ENCODE measurements around the gene METRN. TPM values are rescaled to one million over a fixed set of nuclear protein-coding genes. Genes with fewer than 3 reads are reported as not detected.
"Not testable (repeated sequence)": the region's sequence is repeated elsewhere in the genome, so short reads cannot be mapped to it uniquely, and the experiment has no call there.

Gene METRN
- total RNA-seq, 2 donors from 2014 or later: 36.6 to 71.9 TPM

DNA sequence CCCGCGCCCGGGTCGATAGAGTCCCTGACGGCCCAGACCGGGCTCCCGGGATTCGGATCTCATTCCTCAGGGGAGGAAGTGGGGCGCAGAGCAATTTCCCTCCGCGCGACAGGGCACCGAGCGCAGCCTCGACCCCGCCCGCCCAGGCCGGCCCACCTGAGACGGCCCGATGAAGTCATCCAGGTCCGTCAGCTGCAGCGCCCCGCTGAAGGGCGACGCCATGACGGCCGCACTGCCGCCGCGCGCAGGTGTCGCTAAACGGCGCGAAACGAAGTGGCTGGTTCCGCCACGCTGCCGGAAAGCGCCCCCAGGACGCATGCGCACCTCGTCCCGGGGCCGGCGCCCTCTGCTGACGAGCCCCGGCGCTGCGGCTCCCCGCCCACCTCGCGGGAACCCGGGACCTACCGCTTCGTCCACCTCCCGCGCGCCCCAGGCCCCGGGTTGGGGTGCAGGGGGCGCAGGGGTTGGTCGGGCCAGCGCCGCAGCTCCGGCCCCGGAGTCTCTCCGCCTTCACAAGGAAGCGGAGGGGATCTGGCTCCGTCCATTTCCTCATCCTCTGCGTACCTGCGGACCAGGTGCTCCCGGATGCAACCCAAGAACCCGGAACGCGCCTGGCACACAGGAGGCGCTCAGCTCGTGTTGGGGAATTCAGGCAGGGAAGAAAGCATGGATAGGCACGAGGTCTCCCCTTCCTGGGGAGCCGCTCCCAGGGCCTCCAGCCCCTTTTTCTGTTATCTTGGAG, 26.0 kb downstream of the METRN start, which contains the start of gene CIAO3:
Gene CIAO3 (minus strand): TSS at position 234 of the 742 bp plus-strand sequence. CDS start 12 bp downstream, at position 222.
- peaks cover 21% of the 10 kb centered on the region for H3K4me1 ChIP-seq
- no peaks in the 10 kb centered on the region for H3K9me3 ChIP-seq
- H3K27ac ChIP-seq: peak within 1 kb of the TSS; percentile 56 to 86 (median 74)
- WGBS, 2 donors: 0 to 1% methylated on average over 13 to 66 of the region's 79 CpGs
- peak; percentile 97 for ATAC-seq
- H3K36me3 ChIP-seq (replicated peaks in 1 of 2; ENCODE audit: insufficient read depth in 1 of 2, low read depth in 2 of 2): peaks cover 0 to 7% of the 10 kb centered on the region in 2 donors
- H3K4me3 ChIP-seq: peak within 1 kb of the TSS; percentile 85
- peak; percentile 49 to 82 (median 76) for TF ChIP-seq POLR2A (IDR thresholded peaks at IDR 0.05)
- TF ChIP-seq, protein P1, sequence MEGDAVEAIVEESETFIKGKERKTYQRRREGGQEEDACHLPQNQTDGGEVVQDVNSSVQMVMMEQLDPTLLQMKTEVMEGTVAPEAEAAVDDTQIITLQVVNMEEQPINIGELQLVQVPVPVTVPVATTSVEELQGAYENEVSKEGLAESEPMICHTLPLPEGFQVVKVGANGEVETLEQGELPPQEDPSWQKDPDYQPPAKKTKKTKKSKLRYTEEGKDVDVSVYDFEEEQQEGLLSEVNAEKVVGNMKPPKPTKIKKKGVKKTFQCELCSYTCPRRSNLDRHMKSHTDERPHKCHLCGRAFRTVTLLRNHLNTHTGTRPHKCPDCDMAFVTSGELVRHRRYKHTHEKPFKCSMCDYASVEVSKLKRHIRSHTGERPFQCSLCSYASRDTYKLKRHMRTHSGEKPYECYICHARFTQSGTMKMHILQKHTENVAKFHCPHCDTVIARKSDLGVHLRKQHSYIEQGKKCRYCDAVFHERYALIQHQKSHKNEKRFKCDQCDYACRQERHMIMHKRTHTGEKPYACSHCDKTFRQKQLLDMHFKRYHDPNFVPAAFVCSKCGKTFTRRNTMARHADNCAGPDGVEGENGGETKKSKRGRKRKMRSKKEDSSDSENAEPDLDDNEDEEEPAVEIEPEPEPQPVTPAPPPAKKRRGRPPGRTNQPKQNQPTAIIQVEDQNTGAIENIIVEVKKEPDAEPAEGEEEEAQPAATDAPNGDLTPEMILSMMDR (IDR thresholded peaks at IDR 0.05): peak; percentile 88 to 98 (median 91)
- DNase-seq: peak; percentile 91 to 93 (median 92)
- H3K27me3 ChIP-seq: no peaks in the 10 kb centered on the region
- intact Hi-C loops (cut with DNase I): no loop called here

DNA sequence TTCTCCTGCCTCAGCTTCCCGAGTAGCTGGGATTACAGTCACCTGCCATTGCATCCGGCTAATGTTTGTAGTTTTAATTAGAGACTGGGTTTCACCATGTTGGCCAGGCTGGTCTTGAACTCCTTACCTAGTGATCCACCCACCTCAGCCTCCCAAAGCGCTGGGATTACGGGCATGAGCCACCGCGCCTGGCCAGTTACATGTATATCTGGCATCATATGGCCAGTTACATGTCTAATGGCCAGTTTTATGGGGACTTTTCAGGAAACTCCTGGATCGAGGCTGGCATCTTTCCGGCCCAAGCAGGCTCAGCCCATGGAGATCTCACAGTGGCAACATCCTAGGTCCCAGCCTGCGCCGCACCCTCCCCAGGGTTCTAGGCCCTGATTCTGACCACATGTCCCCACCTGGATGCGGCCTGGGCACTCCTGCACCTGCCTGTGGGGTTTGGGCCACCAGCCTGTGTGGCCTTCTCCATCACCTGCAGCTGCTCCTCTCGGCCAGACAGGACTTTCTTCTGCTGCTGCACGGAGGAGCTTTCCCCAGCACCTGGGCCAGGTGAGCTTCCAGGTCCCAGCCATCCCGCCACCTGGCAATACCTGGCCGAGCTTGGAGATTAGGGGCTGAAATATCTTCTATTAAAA, 27.2 kb downstream of the METRN start:
- intact Hi-C loops (cut with DNase I): no loop called here
- H3K27ac ChIP-seq: no peak overlapping the region
- ATAC-seq (no peak), DNase-seq (no peak)
- 76 to 80% methylated on average over 13 to 15 of the region's 15 CpGs for WGBS, 2 donors
- H3K36me3 ChIP-seq (replicated peaks in 1 of 2; ENCODE audit: insufficient read depth in 1 of 2, low read depth in 2 of 2): no peaks in the 10 kb centered on the region
- TF ChIP-seq, protein P1 (IDR thresholded peaks at IDR 0.05): no peak
- no peak for TF ChIP-seq POLR2A (IDR thresholded peaks at IDR 0.05)
- no peaks in the 10 kb centered on the region for H3K9me3 ChIP-seq
- H3K27me3 ChIP-seq: no peaks in the 10 kb centered on the region
- H3K4me3 ChIP-seq: no peak overlapping the region
- H3K4me1 ChIP-seq: peaks cover 21% of the 10 kb centered on the region

DNA sequence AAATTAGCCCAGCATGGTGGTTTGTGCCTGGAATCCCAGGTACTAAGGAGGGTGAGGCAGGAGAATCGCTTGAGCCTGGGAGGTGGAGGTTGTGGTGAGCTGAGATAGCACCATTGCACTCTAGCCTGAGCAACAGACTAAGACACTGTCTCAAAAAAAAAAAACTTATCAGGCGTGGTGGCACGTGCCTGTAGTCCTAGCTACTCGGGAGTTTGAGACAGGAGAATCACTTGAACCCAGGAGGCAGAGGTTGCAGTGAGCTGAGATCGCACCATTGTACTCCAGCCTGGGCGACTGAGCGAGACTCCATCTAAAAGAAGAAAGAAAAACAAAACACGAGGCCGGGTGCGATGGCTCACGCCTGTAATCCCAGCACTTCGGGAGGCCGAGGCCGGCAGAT, 28.0 kb downstream of the METRN start:
- H3K4me1 ChIP-seq: peaks cover 21% of the 10 kb centered on the region
- DNase-seq; H3K9me3 ChIP-seq; H3K27ac ChIP-seq; H3K4me3 ChIP-seq; H3K36me3 ChIP-seq (replicated peaks in 1 of 2; ENCODE audit: insufficient read depth in 1 of 2, low read depth in 2 of 2); H3K27me3 ChIP-seq; intact Hi-C loops (cut with DNase I); ATAC-seq: not testable (repeated sequence)
- 74 to 78% methylated on average over 14 of the region's 14 CpGs for WGBS, 2 donors

DNA sequence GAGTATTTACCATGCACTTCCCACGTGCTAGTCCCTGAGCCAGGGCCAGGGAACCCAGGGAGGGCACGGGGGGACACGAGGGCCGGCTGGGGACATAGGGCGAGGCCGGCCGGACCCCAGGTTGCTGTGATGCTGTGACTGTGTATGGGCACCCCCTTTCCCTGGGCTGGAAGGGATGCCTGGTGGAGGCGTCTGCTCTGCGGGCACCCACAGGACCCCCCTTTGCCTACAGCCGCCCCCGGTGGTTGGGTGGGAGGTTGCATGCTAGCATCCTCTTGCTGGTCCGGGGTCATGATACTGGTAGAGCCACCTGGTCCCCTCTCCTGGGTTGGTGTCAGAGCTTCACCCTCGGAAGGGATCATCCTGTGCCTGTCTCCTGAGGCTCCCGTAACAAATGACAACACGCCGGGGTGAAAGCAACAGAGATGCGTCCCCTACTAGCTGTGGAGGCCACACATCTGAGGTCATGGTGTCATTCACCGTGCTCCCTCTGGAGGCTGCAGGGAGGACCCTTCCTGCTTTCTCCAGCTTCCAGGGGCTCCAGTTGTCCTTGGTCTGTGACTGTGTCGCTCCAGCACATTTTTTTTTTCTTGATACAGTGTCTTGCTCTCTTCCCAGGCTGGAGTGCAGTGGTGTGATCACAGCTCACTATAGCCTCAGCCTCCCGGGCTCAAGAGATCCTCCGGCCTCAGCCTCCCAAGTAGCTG, 29.0 kb downstream of the METRN start:
- 63 to 72% methylated on average over 9 to 19 of the region's 21 CpGs for WGBS, 2 donors
- intact Hi-C loops (cut with DNase I): no loop called here
- peaks cover 21% of the 10 kb centered on the region for H3K4me1 ChIP-seq
- DNase-seq (no peak), ATAC-seq (no peak)
- TF ChIP-seq, protein P1 (IDR thresholded peaks at IDR 0.05): no peak
- TF ChIP-seq POLR2A (IDR thresholded peaks at IDR 0.05): no peak
- H3K27me3 ChIP-seq: no peaks in the 10 kb centered on the region
- H3K9me3 ChIP-seq: no peaks in the 10 kb centered on the region
- H3K36me3 ChIP-seq (replicated peaks in 1 of 2; ENCODE audit: insufficient read depth in 1 of 2, low read depth in 2 of 2): no peaks in the 10 kb centered on the region
- H3K27ac ChIP-seq: no peak overlapping the region
- H3K4me3 ChIP-seq: no peak overlapping the region

DNA sequence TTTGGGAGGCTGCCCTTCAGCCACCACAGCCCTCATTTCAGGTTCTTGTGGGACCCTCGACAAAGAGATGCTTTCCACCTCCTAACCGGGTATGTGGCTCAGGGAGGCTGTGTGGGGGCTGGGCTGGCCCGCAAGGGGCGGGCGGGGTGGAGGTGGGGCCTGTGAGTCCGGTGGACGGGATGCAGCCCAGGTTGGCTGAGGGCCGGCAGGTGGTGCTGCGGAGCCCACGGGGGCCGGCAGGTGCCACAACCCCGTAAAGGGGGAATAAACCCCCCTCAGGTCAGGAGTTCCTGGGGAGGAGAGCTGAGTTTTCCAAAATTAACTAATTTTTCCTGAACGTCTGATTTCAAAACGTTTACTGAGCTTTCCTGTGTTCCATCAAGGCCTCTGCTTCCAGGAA, 30.8 kb downstream of the METRN start:
- intact Hi-C loops (cut with DNase I): no loop called here
- DNase-seq: peak in 1 of 4 donors; percentile 46
- WGBS, 2 donors: 1 to 8% methylated on average over 4 to 14 of the region's 14 CpGs

More for the DNA sequence above, 30.8 kb downstream of the METRN start:
- Histone ChIP-seq H3K27ac (no peak overlapping the region), H3K9me3 (no peaks in the 10 kb centered on the region), H3K4me1 (peaks cover 10% of the 10 kb centered on the region), H3K4me3 (no peak overlapping the region), H3K36me3 (replicated peaks in 1 of 2; ENCODE audit: insufficient read depth in 1 of 2, low read depth in 2 of 2) (no peaks in the 10 kb centered on the region), H3K27me3 (no peaks in the 10 kb centered on the region)
- no peak for TF ChIP-seq POLR2A (IDR thresholded peaks at IDR 0.05)
- TF ChIP-seq, protein P1 (IDR thresholded peaks at IDR 0.05): peak in 3 of 7 experiments; percentile 11 to 32 (median 14)
- no peak for ATAC-seq

Measured in body of pancreas (tissue), 4 donors.